RCC 7860 (cell line): Measurements from ENCODE around the gene SUSD1.
"Not testable (repeated sequence)": the region's sequence is repeated elsewhere in the genome, so short reads cannot be mapped to it uniquely, and the experiment has no call there.

Experiments used
- DNase-seq: peaks from one replicate; pipeline ENCODE4 v3.0.0-alpha.2; 2015; ENCODE audit warnings: low spot score
- FAIRE-seq: peaks from 2 replicates; lab custom pipeline; 2012; peaks lifted over from hg19 to GRCh38; lab: Jason Lieb, UNC

The SUSD1 gene

DNA sequence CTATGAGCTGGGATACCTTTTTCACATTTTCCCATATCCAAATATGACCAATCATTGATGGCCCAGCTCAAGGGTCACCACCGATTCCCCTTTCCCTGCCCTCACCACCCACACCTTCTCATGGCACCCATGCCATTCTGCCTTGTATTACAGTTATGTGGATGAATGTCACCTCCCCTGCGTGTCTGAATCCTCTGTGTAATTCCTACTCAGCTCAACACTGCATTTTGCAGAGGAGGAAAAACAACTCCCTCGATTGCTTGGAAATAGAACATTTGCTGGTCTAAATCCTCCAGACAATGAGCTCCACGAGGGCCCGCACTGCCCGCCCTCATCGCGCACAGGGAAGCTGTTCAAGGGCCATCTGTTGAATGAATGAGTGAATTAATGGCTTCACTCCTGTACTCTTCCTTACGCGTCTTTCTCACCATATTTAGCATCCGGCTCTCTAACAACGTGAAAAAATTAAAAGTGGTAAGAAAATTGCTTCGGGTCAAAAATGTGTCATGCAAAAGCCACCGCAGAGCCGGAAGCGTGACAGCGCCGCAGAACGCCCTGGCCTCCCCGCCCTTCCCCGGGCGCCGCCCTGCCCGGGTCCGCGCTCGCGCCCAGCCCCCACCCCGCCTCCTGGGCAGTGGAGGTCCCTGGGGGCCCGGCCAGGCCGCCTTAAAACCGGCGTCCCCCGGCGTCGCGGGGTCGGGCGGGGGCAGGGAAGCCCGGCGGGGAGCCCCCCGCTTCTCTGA is 704 bp downstream of the SUSD1 start:
- DNase-seq (peak; percentile 51), FAIRE-seq (no peak)

DNA sequence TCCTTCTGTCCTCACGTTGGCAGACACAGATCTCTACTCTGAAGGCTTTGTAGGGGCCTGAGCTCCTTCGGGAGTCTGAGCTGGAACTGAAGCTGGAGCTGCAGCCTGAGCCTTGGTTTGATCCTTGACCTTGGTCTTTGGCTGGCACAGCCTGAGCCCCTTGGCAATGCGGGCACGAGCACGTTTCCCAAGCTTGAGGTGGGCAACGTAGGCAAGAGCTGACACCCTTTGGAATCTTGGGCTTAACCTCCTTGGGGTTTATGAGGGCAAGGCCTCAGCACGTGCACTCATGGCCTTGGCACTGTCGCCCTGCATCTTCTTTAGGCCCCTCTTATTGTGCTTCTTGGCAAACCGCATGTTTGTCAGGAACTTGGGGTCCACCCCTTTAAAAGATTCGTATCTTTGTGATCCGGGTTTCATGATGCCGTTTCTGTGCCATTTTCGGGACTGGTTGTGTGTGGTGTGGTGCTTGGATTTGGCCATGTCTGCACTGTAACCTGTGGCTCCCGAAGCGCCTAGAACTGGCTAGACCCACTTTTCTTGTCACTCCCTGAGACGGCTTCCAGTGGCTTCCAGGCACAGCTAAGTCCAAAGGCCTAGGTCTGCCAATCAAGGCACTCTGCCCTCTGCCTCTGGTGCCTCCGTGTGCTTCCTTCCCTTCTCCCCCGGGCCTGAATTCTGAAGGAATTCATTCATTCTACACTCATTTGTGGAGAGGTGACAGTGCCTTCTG is 1.4 kb downstream of the SUSD1 start:
- no peak for DNase-seq
- FAIRE-seq: no peak

DNA sequence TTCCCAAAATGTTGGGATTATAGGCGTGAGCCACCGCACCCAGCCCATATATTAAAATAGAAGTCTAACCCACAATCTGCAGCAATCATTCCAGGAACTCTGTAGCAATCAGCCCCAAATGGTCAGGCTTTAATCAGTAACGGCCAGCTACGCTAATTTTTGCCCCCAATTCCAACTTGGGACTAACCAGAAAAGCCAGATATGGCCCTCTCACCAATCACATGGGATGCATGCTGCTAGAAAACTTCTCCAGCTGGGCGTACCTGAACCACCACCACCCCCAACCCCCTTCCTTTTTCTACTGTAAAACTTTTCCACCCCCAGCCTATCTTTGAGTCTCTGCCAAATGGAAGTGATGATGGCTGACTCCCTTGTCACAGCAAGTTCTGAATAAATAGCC is 4.1 kb downstream of the SUSD1 start:
- DNase-seq: no peak
- no peak for FAIRE-seq

DNA sequence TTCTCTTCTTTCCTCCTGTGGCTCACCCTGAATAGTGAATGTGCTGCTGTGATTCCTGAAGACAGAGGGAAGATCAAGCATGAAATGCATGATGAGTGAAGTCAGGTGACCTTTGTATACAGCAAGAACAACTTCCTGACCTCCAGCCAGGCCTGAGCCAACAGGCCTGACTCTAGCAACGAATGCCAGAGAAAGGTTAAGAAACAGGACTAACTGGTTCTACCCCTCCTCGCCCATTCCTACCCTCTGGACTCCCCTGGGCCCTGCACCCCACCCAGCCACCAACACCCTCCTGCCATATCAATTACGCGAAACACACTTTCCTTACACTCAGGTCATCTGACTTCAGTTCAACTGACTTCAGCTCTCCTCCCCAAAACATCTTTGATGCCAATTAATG is 4.9 kb downstream of the SUSD1 start:
- no peak for FAIRE-seq
- DNase-seq: no peak

DNA sequence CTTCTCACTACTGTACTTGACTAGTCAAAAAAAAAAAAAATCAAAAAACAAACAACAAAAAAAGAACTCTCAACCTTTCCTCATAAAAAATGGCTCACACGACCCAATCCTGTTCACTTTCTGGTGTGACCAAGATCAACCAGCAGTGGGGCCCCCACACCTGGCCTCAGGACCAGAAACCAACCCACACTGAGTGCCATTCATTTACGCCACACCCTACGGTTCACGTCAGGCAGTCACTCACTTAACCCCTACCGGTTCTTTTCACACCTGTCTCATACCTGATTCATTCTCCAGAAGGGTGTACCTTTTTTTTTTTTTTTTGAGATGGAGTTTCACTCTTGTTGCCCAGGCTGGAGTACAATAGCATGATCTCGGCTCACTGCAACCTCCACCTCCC is 5.7 kb downstream of the SUSD1 start:
- DNase-seq: no peak
- FAIRE-seq: no peak

DNA sequence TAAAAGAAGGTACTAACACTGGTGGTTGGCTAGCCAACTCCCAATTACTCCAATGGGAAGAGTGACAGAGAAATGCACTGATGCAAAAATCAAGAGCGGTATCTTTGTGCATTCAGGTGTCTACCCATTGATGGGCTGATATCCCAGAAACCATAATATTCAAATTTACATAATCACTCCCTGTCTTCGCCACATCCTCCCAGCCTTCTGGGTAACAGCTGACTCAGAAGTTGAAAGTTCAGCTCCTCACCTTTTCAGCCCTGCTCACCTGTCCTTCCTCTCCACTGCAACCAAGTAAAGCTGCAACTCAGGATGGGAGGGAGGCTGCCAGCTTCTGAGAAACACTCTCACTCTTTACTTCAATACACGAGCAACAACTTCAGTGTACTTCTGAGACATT is 6.9 kb downstream of the SUSD1 start:
- no peak for FAIRE-seq

DNA sequence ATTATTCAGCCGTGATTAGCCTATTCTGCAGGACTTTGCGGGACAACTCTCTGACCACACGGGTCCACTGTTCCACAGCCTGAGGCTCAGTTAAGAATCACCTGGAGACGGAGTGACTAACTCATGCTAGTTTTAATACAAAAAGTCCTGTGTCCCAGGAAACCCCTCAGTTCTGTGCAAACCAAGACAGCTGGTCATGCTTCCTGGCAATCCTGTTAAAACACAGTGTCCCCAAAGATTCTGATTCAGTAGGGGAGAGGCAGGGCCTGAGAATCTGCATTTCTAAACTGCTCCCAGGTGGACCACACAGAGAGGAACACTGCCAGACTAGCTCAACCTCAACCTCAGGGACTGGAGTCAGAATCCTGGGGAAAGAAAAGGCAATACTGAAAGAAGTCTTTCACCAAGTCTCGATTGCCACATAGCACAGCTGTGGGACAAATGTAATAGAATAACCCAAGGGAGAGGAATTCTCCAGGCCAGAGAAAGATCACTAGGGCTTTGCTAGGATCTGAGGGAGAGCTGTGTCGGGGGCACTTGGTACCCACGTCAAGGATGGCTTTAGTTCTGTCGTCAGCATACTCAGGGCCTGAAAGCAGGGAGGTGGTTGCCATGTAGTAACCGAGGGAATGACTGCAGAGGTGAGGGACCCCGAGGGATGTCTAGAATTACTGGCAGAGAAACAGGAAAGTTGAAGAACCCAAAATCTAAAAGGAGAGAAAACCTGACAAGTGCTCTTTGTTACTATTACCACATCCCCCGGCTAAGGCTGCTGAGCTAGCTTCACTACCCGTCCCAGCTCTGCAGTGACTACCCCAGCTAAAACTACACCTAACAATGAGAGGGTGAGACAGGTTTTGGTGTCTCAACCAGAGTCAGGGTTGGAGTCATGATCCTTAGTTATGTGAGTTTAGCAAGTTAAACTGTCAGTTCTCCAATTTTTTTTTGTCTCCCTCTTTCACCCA is 8.6 kb downstream of the SUSD1 start:
- FAIRE-seq: peak; percentile 71
- DNase-seq: peak; percentile 82

More for the DNA sequence above, 6.9 kb downstream of the SUSD1 start:
- no peak for DNase-seq

DNA sequence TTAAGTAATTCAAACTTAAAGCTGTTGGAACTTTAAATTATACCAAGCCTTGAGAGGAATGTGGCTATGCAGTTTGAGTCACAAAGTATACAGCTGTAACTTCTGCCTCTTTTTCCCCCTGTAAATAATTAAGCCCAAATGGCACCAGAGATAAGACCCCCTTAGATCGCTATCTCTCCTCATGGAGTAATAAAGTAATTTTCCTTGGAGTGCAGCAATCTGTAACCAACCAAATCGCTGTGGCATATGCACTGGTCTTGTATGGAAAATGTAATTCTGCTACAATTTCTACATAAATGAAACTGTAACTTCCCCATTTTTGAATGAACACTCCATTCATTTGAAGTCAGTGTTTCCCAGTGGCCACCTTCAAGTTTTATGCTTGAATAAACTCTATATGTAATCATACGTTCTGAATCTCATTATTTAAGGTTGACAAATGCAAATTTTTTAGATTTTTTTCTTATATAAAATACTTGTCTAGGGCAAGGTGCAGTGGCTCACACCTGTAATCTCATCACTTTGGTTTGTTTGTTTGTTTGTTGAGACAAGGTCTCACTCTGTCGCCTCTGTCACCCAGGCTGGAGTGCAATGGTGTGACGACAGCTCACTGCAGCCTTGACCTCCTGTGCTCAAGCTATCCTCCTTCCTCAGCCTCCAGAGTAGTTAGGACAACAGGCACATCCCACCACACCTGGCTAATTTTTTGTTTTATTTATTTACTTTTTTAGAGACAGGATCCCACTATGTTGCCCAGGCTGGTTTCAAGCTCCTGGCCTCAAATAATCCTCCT is 12.3 kb downstream of the SUSD1 start:
- DNase-seq: peak; percentile 67
- FAIRE-seq: peak; percentile 88

DNA sequence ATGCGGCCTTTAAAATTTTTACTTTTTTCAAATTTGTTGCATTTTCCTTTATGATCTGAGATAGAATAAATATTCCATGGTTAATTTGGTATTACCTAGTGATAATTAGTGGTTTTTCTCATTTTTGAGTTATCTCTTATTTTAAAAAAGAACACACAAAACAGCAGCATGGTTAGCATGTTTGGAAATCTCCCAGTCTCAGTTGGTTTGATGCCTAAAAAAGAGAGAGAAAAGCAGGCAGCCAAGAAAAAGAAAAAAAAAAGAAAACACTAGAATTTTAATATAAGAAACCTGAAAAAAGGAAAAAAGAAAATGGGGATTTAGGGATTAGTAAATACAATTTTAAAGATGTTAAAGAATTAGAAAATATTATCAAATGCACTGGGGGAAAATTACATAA is 15.3 kb downstream of the SUSD1 start:
- FAIRE-seq: peak; percentile 2
- no peak for DNase-seq

DNA sequence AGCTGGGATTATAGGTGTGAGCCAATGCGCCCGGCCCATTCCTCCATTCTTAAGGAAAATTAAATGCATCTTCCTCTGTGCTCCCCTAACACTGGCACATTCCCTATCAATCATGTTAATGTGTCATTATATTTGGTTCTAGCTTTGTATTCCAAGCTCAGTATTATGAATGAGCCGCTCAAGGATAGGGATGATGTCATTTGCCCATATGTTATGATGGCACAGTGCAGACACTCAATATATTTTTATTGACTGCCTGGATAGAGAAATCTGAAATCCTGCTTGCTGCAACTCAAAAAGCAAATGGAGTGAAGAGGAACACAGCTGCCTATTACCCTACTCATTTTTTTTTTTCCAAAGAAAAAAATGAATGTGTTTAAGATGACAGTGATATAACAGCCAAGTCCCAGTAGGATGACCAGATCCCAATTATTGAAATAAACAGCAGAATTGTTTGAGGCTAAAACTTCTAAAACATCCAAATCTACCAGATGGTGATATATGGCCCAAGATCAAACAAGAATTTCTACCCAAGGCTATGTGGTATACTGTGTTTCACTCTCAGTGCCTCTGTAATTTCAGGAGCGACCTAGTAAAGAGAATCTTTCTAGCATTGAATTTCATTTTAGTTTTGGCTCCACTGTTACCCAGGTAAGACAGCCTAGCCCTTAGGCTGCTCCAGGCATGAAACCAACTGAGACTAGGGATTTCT is 16.3 kb downstream of the SUSD1 start:
- DNase-seq (no peak), FAIRE-seq (no peak)

DNA sequence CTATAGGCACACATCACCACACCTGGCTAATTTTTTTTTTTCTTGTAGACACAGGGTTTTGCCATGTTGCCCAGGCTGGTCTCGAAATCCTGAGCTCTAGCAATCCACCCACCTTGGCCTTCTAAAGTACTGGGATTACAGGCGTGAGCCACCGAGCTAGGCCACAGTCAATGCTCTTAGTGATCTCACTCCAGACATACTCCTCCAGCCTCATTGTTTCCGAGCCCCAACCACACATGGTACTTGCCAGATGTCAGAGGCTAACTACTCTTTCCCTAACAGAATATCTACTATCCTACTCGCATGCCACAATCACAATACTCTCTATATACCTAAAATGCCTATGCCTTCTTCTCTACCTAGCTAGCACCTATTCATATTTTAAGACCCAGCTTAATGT is 17.1 kb downstream of the SUSD1 start:
- FAIRE-seq (no peak), DNase-seq (no peak)

DNA sequence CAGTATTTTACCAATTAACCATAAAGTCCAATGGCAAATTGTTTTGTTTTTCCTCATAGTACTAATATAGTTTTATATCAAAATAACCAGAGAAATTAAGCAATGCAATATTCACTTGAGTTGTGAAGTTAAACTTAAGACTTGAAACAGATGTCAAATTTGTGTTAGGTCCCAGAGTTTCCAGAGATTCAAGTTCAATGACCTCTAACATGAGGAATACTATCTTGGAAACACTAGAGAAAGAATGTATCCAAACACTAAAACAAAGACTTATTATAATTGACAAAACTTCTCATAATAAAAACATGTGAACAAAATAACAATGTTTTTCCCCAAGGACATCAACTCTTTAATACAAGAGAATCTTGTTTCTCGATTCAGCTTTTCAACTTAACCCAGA is 18.0 kb downstream of the SUSD1 start:
- no peak for FAIRE-seq
- DNase-seq: no peak

DNA sequence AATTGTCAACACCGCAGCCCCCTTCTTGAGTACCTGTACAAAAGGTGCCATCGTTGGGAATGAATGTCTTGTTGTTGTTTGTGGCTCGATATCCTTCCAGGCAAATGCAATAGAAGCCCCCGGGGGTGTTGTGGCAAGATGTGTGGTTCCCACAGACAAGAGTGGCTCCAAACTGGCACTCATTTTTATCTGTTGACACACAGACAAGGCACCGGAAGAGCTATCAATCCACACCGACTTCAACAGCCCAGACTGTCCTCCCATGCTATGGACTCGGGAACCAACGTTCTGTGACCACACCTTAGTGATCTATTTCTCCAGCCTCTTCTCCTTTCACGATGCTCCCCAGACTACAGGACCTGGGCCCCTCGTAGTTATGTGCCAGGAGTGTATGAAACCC is 25.9 kb downstream of the SUSD1 start:
- no peak for FAIRE-seq

DNA sequence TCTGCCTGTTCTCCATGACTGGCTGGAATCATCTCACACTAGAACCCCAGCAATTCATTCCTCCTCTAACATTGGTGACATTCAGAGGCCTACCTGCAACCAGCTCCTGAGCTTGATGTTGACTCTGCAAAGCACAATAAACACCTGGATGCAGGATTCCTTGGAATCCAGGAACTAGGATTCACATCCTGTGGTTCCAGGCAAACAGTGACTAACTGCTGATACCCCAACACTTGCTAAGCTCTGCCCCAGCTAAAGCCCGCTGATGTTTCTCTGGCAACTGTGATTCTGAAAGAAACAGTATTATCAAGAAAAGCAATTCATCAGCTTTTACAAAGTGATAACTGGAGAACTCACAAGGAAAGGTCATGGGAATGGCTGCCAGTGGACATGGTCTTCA is 29.2 kb downstream of the SUSD1 start:
- FAIRE-seq: peak; percentile 72
- peak; percentile 93 for DNase-seq

More for the DNA sequence above, 25.9 kb downstream of the SUSD1 start:
- no peak for DNase-seq

DNA sequence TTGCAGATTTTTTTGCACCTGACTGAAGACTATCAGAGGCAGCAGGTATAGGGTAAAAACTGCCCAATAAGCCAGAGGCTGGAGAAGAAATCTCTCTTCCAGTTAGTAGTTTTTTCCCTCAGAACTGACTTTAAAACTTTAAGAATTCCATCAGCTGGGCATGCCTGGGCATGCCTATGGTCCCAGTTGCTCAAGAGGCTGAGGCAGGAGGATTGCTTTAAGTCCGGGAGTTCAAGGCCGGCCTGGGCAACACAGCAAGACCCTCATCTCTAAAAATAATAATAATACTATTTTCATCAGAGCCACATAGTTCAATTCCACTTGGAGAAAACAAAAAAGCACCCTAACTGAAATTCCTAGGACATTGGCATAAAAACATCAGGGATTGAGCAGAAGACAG is 30.3 kb downstream of the SUSD1 start:
- no peak for DNase-seq

DNA sequence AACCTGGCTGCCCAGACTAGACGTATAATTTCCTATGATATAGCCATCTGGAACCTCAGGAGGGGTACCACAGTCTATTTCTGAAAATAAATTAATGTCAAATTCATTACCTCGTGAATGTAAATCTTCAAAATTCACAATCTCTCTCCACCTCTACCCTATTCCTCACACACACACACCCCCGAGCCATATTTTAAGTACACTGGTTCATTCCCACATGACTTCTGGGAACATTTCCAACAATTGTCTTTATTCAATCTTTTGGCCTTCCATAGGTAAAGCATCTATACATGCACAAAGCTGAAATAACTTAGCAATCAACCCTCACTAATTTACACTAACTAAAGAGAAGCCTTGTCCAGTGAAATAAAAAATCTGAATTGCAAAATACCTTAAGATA is 32.7 kb downstream of the SUSD1 start:
- no peak for FAIRE-seq

More for the DNA sequence above, 30.3 kb downstream of the SUSD1 start:
- FAIRE-seq: no peak

DNA sequence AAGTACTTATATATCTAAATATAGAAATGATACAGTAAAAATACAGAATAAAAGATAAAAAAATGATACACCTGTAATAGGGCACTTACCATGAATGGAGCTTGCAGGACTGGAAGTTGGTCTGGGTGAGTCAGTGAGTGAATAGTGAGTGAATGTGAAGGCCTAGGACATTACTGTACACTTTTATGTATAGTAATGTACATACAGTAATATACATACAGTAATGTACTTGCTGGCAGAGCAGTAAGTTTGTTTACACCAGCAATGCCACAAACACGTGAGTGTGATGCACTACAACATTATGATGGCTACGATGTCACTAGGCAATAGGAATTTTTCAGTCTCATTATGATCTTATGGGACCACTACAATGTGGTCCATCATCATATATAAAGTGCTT is 34.2 kb downstream of the SUSD1 start:
- FAIRE-seq: no peak

More for the DNA sequence above, 32.7 kb downstream of the SUSD1 start:
- no peak for DNase-seq

DNA sequence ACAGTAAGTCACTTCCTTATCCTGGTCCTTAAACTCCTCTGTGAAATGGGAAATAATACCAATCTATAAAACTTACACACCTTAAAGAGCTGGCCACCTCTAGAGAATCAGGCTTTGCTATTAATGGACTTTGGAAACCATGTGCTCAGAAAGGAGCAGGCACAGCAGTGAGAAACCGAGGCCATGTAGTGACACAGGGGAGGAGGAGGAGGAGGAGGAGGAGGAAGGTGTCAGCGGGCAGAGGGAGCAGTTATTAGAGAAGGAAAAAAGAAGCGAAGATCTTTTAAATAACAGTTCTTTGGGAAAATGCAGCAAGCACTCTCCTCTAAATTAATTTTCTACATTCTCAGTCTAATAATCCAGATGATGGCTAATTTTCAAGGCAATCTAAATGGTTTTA is 38.0 kb downstream of the SUSD1 start:
- DNase-seq (no peak), FAIRE-seq (no peak)

More for the DNA sequence above, 34.2 kb downstream of the SUSD1 start:
- no peak for DNase-seq

DNA sequence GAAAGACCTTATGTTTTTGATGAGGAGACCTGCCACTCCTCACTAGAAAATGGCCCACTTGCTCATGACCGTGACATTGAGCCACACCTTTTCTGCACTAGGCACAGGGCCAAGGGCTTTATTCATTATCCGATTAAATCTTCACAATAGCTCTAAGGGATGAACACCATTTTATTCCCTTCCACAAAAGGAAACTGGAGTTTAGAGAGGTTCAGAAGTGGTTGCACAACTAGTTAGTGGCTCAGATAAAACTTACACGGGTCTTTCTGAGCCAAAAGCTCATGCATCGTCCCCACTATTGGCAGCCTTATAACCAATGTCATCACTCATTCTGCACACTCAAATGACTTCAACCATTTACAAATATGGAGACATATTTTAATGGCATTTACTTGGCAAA is 39.4 kb downstream of the SUSD1 start:
- no peak for DNase-seq
- no peak for FAIRE-seq

DNA sequence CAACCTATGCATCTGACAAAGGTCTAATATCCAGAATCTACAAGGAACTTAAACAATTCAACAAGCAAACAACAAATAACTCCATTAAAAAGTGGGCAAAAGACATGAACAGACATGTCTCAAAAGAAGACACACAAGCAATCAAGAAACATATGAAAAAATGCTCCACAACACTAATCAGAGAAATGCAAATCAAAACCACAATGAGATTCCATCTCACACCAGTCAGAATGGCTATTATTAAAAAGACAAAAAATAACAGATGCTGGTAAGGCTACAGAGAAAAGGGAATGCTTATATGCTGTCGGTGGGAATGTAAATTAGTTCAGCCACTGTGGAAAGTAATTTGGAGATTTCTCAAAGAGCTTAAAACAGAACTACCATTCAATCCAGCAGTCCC is 41.3 kb downstream of the SUSD1 start:
- DNase-seq, FAIRE-seq: not testable (repeated sequence)
